ENCODE measurements around the gene STAG3. TPM values are rescaled to one million over a fixed set of nuclear protein-coding genes. Genes with fewer than 3 reads are reported as not detected.
A peak's percentile ranks its signal among the peaks of the same experiment; 100 is the strongest.
"Not testable (repeated sequence)": the region's sequence is repeated elsewhere in the genome, so short reads cannot be mapped to it uniquely, and the experiment has no call there.

Gene STAG3
- total and polyA plus RNA-seq, 9 of the 15 experiments (the other 6 are each of a cell fraction or from before 2014, with no cell fraction given): 0.54 to 2.5 (median 1.7) TPM

DNA sequence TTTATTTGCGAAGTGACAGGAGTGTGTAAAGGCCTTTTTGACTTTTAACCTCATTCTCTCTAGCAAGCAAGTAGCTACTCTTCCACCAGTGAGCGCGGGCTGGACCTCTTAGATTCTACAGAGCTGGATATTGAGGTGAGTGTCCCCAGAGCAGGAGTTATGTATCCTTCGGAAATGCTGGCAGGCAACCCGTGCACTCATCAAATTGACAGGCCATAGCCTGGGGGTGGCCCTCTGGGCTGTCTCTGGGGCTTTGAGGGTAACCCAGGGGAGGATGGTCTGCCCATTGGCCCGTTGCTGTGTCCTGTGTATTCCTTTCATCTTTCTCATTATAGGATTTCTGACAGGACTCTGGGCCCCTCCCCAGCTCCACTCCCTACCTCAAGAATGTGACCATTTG is 36.0 kb downstream of the STAG3 start (continued):
- TF ChIP-seq, protein P1, sequence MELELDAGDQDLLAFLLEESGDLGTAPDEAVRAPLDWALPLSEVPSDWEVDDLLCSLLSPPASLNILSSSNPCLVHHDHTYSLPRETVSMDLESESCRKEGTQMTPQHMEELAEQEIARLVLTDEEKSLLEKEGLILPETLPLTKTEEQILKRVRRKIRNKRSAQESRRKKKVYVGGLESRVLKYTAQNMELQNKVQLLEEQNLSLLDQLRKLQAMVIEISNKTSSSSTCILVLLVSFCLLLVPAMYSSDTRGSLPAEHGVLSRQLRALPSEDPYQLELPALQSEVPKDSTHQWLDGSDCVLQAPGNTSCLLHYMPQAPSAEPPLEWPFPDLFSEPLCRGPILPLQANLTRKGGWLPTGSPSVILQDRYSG (tag; conservative IDR thresholded peaks at IDR 0.05; ENCODE audit: low read depth): no peak

DNA sequence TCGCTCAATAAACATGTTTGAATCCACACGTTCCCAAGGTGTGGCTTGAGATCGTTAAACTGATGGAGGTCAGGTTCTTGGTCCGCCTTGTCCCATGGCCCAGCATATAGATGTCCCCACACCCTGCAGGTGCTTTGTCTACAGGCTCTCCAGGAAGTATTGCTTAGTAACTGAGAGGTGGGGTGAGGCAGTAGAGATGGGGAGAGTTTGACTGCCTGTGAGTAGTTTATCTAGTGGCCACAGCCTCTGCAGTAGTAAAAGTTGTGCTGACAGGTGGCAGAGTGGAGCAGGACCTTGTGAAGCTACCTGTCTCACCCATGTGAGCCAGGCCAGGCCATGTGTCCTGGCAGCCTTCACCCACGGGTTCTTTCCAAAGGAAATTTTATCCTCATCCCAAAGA is 36.6 kb downstream of the STAG3 start:
- CTCF ChIA-PET (ENCODE audit: low intra/inter-chr PET ratio): interaction anchor here (5.3 kb wide), 1 partner anchor 82 kb away, joined by 54 read pairs; no protein-coding TSS in a partner anchor
- BruUV-seq (replicated peaks); H3K79me2 ChIP-seq (ENCODE audit: control insufficient read depth, insufficient read depth, low read length); POLR2A ChIA-PET; H3K27ac ChIP-seq (ENCODE audit: extremely low read depth, low read depth, low read length); H3K36me3 ChIP-seq (ENCODE audit: control insufficient read depth, insufficient read depth, low read length); H3K27me3 ChIP-seq (ENCODE audit: control insufficient read depth in 2 of 2, insufficient read depth in 2 of 2, low read length in 2 of 2); H3K4me3 ChIP-seq; H4K20me1 ChIP-seq (replicated peaks; ENCODE audit: control insufficient read depth, insufficient read depth, low read length); H3K4me2 ChIP-seq (ENCODE audit: insufficient read depth, low read length); H2AFZ ChIP-seq (ENCODE audit: low read depth, low read length); H3K9me3 ChIP-seq (replicated peaks; ENCODE audit: control insufficient read depth, insufficient read depth, low read depth, low read length); H3K9ac ChIP-seq (ENCODE audit: insufficient read depth in 1 of 2, low read depth in 2 of 2, low read length in 2 of 2); H3K9me1 ChIP-seq (ENCODE audit: control insufficient read depth, insufficient read depth, low read length); FAIRE-seq; TF ChIP-seq MYC (CRISPR knock-in tag; IDR thresholded peaks at IDR 0.05; ENCODE audit: borderline replicate concordance, low read depth): not testable (repeated sequence)
- ATAC-seq (peak; percentile 25), DNase-seq (ENCODE audit: extremely low read depth in 1 of 4, low spot score in 3 of 4) (peak in 1 of 4 experiments; percentile 42)
- 0 out of 2 replicates have a peak, but pooled peaks have one; percentile 19 for TF ChIP-seq MYC (IDR thresholded peaks at IDR 0.05; ENCODE audit: low read depth, low read length)
- 47% methylated on average over 5 of the region's 5 CpGs for WGBS (ENCODE audit: insufficient coverage, low coverage, missing lambda C conversion rate)
- H3K4me1 ChIP-seq (replicated peaks in 1 of 2; ENCODE audit: control insufficient read depth in 2 of 2, insufficient read depth in 2 of 2, low read length in 2 of 2): peaks cover 10 to 12% of the 10 kb centered on the region in 2 experiments
- intact Hi-C loops (cut with micrococcal nuclease): loop anchor here (10.0 kb wide), 1 partner anchor 220 kb away; no protein-coding TSS in a partner anchor
- in situ Hi-C loops (cut with MboI): loop anchor here (5.0 to 10.0 kb wide), 2 partner anchors 82 to 220 kb away; no protein-coding TSS in a partner anchor

Measured in K562 (cell line).